Activated CD4-positive, alpha-beta T cell treated with anti-CD3 and anti-CD28 coated beads, Interleukin-2, amount 50 U/mL, for 4 hours (primary cell): ENCODE measurements around the gene IL2RA.
"Not testable (repeated sequence)": the region's sequence is repeated elsewhere in the genome, so short reads cannot be mapped to it uniquely, and the experiment has no call there.

Experiments
- DNase-seq, 2 experiments: peaks; one replicate each; pipeline ENCODE4 v3.0.0-alpha.2; 2020

Gene IL2RA

GRCh38 chr10:6011558-6011957 is 50.6 kb downstream of the IL2RA start:
- no peak for DNase-seq

DNA sequence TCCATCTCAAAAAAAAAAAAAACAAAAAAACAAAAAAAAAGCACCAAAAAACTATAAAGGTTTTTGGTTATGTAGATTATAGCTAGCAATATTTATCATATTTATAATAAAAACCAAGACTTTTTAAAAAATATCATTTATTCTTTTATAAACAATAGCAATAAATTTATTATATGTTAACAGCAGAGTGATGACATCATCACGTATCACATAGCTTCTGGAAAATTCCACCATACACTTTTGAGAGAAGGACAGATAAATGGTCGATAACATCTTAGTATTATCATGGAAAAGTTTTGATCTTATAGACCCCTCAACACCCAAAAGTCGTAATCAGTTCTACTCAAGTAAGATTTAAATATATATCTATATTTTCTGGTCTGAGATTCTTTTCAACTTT is 51.6 kb downstream of the IL2RA start:
- DNase-seq, result no peak

- no peak for DNase-seq
Measured at GRCh38 chr10:6009961-6010360, 52.2 kb downstream of the IL2RA start.

GRCh38 chr10:6009150-6009549 is 53.0 kb downstream of the IL2RA start:
- no peak for DNase-seq

- DNase-seq, result no peak
Measured at GRCh38 chr10:6008497-6009142, 53.5 kb downstream of the IL2RA start.

- DNase-seq, result no peak
Measured at GRCh38 chr10:6006991-6007390, 55.2 kb downstream of the IL2RA start.

GRCh38 chr10:6006546-6006945 is 55.6 kb downstream of the IL2RA start:
- DNase-seq, result no peak

GRCh38 chr10:6005856-6006395 is 56.2 kb downstream of the IL2RA start:
- no peak for DNase-seq

DNA sequence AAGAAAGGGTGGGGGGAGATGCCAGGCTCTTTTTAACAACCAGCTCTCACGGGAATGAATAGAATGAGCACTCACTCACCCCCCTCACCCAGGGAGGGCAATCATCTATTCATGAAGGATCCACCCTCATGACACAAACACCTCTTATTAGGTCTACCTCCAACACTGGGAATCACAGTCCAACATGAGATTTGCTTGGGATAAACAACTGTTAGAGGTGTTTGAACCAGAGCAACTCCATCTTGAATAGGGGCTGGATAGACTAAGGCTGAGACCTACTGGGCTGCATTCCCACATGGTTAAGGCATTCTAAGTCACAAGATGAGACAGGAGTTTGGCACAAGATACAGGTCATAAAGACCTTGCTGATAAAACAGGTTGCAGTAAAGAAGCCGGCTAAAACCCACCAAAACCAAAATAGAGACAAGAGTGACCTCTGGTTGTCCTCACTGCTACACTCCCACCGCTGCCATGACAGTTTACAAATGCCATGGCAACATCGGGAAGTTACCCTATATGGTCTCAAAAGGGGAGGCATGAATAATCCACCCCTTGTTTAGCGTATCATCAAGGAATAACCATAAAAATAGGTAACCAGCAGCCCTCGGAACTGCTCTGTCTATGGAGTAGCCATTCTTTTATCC is 56.9 kb downstream of the IL2RA start:
- not testable (repeated sequence) for DNase-seq

- DNase-seq, result no peak
Measured at GRCh38 chr10:6002809-6003510, 59.2 kb downstream of the IL2RA start.

DNA sequence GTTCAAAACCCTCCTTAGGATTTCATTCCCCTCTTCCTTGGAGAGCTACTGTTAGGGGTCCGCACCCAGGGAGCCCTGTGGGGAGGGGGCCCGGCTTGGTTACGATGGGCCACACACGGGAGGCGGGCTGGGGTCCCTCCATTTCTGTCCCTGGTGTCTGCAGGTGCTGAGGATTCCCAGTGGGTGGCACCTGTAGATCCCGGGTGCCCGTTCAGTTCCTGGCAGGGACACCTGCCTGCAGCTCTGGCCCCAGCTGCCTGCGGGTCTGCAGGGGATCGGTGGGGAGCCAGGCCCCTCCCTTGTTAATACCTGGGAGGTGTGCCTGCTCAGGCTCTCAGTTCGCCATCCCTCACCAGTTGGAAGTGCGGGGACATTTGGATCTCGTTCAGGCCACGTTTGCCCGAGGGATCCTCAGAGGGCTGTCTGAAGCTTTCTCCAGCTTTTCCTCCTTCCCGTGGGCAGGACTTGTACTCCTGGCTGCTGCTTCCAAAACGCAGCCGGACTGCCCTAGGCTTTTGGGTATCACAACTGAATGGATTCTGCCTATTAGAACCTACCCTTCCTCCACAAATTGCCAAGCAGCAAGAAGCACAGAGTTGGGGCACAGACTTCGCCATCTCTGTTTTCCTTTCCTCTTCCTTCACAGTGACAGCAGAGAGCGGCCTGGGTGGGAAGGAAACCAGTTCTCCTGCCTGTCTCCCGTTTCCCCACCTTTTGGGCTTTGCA is 62.6 kb downstream of the IL2RA start:
- DNase-seq, result no peak

- no peak for DNase-seq
Measured at GRCh38 chr10:5996696-5997095, 65.5 kb downstream of the IL2RA start.

GRCh38 chr10:5992398-5992797 is 69.8 kb downstream of the IL2RA start:
- no peak for DNase-seq

GRCh38 chr10:5991708-5992107 is 70.5 kb downstream of the IL2RA start:
- no peak for DNase-seq

DNA sequence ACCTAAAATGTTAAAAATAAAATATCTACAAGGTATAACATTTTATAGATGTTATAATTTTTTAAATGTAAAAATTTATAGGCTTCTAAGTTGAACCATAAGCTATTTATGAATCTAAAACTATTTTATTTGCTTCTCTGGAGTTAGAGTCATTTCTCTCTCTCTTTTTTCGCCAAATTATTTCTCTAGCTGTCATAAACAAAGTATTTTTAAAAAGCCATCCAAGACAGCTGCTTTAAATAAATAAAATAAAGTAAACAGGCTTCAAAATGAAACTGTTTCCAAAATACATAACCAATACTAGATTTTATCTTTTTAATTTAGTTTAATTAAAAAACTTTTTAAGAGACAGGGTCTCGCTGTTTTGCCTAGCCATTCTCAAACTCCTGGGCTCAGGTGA is 72.4 kb downstream of the IL2RA start:
- no peak for DNase-seq

DNA sequence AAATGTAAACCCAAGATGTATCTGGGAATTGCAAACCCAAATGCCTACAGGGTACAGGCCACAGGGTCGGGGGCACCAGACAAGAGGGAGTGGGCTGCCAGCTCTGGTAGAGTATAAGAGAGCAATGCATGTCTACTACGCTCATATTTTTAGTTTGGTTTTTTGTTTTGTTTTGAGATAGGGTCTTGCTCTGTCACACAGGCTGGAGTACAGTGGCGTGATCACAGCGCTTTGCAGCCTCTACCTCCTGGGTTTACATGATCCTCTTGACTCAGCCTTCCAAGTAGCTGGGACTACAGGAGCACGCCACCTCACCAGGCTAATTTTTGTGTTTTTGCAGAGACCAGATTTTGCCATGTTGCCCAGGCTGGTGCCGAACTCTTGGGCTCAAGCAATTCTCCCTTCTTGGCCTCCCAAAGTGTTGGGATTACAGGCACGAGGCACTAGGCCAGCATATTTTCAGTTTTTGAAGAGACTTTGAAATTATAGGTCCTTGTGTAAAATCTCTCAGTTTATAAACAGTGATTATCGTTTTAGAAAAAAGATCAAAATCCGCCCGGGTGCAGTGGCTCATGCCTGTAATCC is 73.7 kb downstream of the IL2RA start:
- DNase-seq, result no peak

- DNase-seq, result no peak
Measured at GRCh38 chr10:5987747-5988146, 74.4 kb downstream of the IL2RA start.

DNA sequence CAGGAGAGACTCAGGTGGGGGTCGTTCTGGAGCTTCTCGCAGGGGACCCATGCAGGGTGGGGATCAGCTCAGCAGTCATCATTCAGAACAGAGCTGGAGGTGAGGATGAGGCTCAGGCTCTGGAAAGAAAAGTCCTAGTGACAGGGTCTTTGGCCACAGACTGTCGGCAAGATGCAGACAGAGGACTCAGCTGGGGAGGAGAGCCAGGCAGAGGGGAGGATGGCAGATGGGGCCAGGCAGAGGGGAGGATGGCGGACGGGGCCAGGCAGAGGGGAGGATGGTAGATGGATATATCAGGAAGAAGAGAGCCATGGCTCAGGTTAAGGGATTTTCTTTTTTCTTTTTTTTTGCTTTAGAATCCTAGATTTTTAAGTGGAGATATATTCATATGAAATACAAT is 77.1 kb downstream of the IL2RA start:
- DNase-seq, result no peak

DNA sequence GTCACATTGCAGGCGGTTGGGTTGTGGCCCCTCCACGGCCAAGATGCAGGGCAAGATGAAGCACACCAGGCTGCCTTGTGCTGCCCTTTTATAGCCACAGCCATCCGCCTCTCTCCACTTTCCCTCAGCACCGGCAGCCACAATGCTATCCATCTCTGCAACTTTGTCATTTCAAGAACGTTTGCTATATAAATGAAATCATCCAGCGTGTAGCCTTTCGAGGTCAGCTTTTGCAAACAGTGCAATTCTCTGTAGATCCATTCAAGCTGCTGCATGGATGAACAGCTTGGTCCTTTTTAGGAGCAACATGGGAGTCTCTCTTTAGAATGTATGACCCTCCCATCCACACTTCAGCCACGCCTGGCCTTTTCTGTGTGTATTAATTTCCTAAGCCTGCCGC is 78.4 kb downstream of the IL2RA start:
- DNase-seq, result no peak

- DNase-seq, result no peak
Measured at GRCh38 chr10:5981529-5981928, 80.6 kb downstream of the IL2RA start.

GRCh38 chr10:5978230-5978489 is 84.0 kb downstream of the IL2RA start:
- no peak for DNase-seq

DNA sequence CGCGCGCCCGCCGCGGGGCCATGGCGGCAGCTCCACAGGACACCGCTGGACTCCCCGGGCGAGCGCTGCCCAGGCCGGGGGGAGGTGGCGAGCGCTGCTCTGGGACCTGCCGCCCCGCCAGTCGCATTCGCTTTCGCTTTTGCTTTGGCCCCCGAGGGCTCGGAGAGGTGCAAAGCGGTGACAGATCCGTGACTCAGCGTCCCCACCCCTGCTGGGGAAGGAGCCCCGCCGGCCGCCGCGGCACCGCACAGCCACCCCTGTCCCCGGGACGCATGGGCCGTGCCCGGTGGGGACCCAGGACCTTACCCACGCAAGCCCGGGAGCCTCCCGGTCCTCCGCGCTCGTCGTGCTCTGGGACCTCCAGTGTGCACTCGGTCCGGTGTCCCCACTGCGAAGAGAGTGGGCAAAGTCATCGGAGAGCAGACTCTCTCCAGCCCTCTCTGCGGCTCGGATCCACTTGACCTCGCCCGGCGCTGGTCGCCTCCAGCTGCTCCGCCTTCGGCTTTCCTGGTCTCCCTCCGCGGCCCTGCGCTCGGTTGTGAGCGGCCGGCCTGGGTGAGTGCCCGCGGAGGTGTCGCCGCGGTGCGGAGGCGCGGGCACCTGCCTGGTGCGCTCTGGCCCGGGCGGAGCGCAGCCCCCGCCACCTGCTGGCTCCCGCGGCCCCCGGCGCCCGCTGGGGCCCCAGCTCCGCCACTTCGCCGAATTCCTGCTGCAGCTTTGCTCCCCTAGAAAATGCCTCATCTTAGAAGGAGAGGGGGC is 84.5 kb downstream of the IL2RA start, which contains the start of gene IL15RA:
Gene IL15RA (minus strand): TSS at position 73 of the 759 bp plus-strand sequence. CDS start 51 bp downstream, at position 22.
- DNase-seq, result peak; percentile 89
